Astrocyte of the cerebellum (primary cell): ENCODE results near the gene SLC7A1.

Experiments
- DNase-seq: peaks from one replicate; pipeline ENCODE4 v3.0.0-alpha.2; 2011; ENCODE audit warnings: low read depth
- H3K4me3 ChIP-seq: 2 replicates; pipeline ENCODE4 v1.5.1; 2011; ENCODE audit warnings: mild to moderate bottlenecking, low read depth, low read length, moderate library complexity
- CTCF ChIP-seq: IDR thresholded peaks from 2 replicates; pipeline ENCODE4 v1.5.1; 2012; ENCODE audit warnings: low read length, low read depth, moderate library complexity, mild to moderate bottlenecking; ENCODE audit errors: missing control alignments
- in situ Hi-C: cut with HindIII; loops from 2 replicates; pipeline ENCODE4 v1.10.0; 2017; ENCODE audit warnings: low sequenced_read_pairs

SLC7A1 gene

DNA sequence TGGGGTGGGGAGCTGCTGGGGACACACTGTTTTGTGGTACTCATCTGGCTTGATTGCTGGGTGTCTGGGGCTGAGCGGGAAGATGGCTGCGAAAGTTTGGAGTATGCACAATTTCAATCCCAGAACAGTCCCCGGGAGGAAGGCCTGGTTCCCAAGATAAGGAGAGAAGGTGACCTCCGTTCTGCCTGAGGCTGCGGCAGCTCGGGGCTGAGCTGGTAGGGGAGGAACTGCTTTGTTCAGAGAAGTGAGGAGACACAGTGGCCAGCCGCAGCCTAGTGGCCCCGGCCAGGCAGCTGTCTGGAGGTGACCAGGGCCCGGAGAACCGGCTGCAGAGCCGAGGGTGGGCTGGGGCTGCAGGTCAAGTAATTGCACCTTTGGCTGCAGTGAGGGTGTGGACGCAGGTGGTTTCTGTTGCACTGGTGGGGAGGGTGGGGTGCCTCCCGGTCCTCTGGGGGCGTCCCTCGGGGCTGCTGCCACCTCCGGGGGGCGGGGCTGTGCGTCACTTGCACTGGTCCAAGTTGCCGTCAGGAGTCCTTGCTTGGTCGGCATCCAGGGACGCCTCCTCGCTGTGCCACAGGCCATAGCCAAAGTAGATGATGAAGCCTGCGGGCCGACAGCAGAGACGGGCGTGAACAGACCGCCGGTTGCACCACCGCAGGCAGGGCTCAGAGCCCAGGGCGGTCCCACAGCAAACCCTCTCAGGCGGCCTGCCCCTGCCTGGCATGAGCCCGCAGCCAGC lies 81.3 kb downstream of the SLC7A1 start:
- in situ Hi-C loops: no loop called here
- no peak for TF ChIP-seq CTCF
- H3K4me3 ChIP-seq: no peak overlapping the region
- no peak for DNase-seq

DNA sequence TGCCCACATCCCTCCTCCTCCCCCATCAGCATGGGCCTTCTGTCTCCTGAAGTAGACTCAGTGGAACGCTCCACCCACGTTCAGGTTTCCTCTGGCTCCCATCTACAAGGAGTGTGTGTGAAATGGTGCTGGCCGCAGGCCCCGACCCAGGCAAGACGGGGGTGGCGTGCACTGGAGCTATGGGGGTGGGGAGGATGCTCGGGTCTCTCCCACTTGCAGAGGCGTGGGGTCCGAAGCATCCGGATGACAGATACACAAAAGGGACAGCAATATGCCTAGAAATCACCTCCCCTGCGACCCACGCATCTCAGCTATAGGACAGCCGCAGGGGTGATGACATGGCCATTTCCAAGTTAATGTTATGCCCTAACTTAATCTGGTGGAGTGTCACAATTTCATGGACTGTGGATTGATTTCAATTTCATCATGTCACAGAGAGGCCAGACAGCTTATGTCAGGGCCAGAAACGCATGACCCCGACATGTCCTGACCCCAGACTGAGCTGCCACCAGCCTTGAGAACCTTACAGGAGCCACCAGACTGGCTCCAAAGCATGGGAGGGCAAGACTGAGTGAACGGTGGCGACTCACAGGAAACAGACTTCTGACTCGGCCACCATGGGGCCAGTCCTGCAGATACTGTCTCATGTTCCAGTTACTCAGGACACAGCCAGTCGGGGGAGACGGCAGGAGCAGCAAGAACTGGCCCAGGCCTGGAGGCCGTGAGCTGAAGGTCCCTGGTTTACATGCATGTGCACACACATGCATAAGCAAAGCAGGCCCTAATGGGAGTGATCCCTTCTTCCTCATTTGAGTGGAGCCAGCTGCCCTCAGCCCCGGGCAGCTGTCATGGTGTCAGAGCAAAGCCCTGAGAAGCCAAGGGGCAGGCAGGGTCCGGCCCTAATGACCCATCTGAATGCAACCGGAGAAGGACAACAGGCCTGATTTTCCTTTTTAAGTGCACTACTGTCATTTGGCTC lies 82.2 kb downstream of the SLC7A1 start:
- no peak for DNase-seq
- no peak overlapping the region for H3K4me3 ChIP-seq
- in situ Hi-C loops: no loop called here
- no peak for TF ChIP-seq CTCF

DNA sequence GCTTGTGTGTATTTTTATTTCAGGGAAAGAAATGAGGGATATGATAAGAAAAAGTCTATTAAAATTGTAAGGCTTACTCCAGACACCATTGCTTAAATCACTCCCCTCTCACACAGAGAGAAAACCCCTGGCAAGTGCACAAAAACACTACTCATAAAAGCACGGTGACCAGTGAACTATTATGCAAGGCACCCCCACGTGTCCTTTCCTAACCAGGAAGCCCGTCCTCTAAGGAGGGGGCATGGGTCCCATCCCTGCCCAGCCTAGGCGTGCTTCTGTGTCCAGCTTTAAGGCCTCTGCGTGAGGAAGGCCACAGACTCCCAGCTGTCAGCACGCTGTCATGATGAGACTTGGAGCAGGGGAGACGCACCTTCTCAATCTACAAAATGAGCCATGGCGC lies 83.5 kb downstream of the SLC7A1 start:
- TF ChIP-seq CTCF: no peak
- no peak for DNase-seq
- H3K4me3 ChIP-seq: no peak overlapping the region
- in situ Hi-C loops: no loop called here

GRCh38 chr13:29511106-29511796 lies 84.2 kb downstream of the SLC7A1 start:
- DNase-seq: no peak
- H3K4me3 ChIP-seq: no peak overlapping the region
- in situ Hi-C loops: no loop called here
- no peak for TF ChIP-seq CTCF

GRCh38 chr13:29510651-29511084 lies 84.8 kb downstream of the SLC7A1 start:
- H3K4me3 ChIP-seq: no peak overlapping the region
- no peak for DNase-seq
- TF ChIP-seq CTCF: no peak
- in situ Hi-C loops: no loop called here

DNA sequence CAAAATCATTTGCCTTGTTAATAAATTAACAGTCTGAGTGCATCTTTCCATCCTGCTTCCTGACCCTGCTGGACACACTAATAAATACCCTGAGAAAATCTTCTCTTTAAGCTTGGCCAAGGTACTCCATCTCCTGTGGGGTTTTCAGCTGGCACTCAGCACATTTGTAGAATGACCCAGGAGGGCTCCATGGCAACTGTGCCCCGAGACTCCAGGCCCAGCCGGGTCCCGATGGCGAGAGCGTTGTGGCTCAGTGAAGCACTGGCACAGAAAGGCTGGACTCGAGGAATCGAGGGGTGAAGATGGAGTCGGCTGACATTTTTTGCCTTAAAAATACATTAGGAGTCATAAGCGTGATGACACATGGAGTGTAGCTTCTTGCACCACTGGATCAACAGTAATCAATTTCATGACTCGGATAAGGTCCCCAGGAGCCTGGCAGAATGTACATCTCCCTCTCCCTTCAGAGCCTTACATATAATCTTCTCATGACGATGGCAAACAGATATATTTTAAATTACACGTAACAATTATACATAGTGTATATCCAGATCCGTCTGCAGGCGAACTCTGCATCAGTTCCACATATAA lies 85.4 kb downstream of the SLC7A1 start:
- no peak for DNase-seq
- in situ Hi-C loops: no loop called here
- no peak for TF ChIP-seq CTCF
- no peak overlapping the region for H3K4me3 ChIP-seq
